NCI-H1436 treated with DMSO at 0.1 percent for 48 hours (cell line): ENCODE data around the gene PRTN3.

Source experiments
- DNase-seq: peaks from one replicate; lab custom pipeline; 2025; lab: John Stamatoyannopoulos, UW

PRTN3 gene

DNA sequence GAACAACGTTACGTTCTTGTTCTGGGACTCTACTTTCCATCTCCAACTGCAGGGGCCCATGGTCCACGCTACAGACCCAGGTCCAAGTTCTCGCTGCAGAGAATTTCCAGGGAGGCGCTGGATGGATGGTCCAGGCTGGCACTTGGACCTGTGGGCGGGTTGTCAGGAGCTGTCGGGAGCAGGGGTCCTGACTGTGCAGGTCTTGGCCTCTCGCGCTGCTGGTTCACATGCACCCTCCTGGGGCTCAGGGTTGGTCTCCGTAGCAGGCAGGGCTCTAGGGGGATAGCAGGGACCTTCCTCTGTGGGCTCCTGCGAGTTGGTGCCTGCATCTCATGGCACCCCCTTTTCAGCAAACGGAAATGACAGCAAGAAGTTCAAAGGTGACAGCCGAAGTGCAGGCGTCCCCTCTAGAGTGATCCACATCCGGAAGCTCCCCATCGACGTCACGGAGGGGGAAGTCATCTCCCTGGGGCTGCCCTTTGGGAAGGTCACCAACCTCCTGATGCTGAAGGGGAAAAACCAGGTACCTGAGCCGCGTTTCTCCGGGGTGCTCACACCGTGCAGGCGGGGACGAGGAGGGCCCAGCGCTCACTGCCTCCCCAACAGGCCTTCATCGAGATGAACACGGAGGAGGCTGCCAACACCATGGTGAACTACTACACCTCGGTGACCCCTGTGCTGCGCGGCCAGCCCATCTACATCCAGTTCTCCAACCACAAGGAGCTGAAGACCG lies 36.9 kb upstream of the PRTN3 start:
- DNase-seq, result no peak

GRCh38 chr19:804419-805165 lies 36.2 kb upstream of the PRTN3 start:
- no peak for DNase-seq

DNA sequence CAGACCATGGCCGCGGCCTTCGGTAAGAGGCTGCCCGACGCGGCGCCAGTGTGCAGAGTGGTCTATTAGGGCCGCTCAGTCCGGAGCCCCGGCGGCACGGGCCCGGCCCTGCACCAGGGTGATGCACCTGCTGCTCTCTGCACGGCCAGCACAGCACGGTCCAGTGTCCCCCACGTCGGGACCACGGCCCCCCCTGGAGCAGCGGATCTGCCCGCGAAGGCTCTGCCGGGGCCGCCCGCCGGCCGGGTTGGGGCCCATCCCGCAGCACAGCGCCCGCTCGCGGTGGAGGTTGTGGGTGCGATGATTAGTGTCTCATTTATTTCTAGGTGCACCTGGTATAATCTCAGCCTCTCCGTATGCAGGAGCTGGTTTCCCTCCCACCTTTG lies 35.6 kb upstream of the PRTN3 start:
- no peak for DNase-seq

- no peak for DNase-seq
These were observed 34.9 kb upstream of the PRTN3 start for GRCh38 chr19:805600-806550.

GRCh38 chr19:806815-807421 lies 33.9 kb upstream of the PRTN3 start:
- DNase-seq, result no peak

- DNase-seq, result no peak
These were observed 33.0 kb upstream of the PRTN3 start for GRCh38 chr19:807627-808422.

DNA sequence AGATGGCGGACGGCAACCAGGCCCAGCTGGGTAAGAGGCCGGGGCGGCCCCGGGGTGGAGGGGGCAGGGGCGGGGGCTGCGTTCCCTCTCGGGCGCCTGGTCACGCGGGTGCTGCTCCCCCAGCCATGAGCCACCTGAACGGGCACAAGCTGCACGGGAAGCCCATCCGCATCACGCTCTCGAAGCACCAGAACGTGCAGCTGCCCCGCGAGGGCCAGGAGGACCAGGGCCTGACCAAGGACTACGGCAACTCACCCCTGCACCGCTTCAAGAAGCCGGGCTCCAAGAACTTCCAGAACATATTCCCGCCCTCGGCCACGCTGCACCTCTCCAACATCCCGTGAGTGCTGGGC lies 32.4 kb upstream of the PRTN3 start:
- DNase-seq, result no peak

DNA sequence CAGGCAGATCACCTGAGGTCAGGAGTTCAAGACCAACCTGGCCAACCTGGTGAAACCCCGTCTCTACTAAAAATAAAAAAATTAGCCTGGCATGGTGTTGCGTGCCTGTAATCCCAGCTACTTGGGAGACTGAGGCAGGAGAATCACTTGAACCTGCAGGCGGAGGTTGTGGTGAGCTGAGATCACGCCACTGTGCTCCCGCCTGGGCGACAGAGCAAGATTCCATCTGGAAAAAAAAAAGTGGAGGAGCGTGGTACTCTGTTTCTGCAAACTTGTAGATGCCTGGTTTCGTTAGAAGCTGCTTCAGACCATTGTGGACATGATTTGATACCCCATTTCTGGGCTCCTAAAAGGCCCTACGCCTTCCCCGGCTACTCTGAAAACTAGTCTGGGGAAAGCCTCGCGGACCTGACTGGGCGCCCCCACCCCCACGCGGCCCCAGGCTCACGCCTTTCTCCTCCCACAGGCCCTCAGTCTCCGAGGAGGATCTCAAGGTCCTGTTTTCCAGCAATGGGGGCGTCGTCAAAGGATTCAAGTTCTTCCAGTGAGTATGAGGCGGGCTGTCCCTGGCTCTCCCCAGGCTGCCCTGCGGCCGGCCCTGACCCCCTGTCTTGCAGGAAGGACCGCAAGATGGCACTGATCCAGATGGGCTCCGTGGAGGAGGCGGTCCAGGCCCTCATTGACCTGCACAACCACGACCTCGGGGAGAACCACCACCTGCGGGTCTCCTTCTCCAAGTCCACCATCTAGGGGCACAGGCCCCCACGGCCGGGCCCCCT lies 30.5 kb upstream of the PRTN3 start:
- DNase-seq, result no peak

- DNase-seq, result no peak
These were observed 29.8 kb upstream of the PRTN3 start for GRCh38 chr19:810883-811489.

DNA sequence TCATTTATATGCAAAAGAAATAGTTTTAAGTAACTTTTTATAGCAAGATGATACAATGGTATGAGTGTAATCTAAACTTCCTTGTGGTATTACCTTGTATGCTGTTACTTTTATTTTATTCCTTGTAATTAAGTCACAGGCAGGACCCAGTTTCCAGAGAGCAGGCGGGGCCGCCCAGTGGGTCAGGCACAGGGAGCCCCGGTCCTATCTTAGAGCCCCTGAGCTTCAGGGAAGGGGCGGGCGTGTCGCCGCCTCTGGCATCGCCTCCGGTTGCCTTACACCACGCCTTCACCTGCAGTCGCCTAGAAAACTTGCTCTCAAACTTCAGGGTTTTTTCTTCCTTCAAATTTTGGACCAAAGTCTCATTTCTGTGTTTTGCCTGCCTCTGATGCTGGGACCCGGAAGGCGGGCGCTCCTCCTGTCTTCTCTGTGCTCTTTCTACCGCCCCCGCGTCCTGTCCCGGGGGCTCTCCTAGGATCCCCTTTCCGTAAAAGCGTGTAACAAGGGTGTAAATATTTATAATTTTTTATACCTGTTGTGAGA lies 29.2 kb upstream of the PRTN3 start:
- DNase-seq, result no peak

DNA sequence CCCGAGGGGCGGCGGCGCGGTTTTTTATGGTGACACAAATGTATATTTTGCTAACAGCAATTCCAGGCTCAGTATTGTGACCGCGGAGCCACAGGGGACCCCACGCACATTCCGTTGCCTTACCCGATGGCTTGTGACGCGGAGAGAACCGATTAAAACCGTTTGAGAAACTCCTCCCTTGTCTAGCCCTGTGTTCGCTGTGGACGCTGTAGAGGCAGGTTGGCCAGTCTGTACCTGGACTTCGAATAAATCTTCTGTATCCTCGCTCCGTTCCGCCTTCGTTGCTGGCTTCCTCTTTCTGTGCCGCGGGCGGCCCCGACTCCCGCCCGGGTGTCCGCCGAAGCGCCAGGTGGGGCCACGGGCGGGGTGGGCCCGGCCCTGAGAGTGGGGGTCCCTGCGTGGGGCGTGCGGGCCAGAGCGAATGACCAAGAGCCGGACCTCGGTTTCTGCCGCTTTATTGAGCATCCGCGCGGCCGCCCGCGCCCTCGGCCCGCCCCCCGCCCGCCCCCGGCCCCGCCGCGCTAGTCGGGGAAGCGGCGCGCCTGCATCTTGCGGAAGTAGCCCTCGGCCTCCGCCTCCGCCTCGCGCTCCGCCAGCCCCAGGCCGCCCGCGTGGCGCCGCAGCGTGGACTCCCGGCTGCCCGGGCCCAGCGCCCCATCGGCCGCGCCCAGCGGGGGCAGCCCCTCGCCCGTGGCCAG lies 28.6 kb upstream of the PRTN3 start:
- DNase-seq, result no peak

GRCh38 chr19:812747-813218 lies 28.0 kb upstream of the PRTN3 start:
- DNase-seq, result no peak

DNA sequence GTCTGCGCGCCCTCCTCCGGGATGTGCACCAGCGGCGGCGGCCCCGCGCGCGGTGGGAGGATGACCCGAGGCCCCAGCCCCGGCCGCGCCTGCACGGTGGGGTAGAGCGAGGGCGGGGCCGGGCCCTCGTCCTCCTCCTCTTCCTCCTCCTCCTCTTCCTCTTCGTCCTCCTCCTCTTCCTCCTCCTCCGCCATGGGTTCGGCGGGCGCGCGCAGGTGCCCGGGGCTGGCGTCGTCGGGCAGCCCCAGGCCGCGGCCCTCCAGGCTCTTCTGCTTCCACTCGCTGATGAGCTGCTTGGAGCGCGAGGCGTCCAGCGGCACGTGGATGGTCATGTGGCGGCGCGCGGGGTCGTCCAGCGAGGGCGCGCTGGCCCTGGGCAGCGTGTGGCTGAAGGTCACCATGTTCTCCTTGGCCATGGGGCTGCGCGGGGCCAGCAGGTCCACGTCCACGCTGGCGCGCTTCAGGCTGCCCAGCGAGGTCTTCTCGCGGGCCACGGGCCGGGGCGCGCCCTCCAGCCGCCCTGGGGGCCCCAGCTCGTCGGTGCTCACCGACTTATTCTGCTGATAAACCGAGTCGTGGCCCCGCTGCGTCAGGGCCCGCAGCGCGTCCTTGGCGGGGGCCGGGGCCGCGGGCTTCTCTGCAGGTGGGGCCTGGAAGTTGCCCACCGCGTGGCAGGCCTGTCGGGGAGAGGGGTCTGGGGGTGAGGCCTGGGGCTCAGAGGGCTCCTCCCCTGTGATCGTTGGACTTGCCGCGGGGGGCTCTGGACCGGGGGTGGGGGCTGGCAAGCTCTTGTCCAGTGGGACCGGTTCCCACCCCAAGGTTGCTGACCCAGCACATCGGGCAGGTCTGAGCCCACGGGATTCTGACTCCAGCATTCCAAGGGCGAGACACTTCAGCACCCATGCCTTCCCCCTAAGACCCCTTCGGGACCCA lies 27.3 kb upstream of the PRTN3 start:
- DNase-seq, result no peak

GRCh38 chr19:814152-815078 lies 26.4 kb upstream of the PRTN3 start:
- no peak for DNase-seq

- no peak for DNase-seq
These were observed 25.6 kb upstream of the PRTN3 start for GRCh38 chr19:815079-815774.

GRCh38 chr19:815775-816499 lies 24.9 kb upstream of the PRTN3 start:
- no peak for DNase-seq
